ENCODE data around the gene EEF1B2. TPM values are rescaled to one million over a fixed set of nuclear protein-coding genes. Genes with fewer than 3 reads are reported as not detected.

Gene EEF1B2
- total RNA-seq = 411 TPM

GRCh38 chr2:206159346-206160124, at the start of gene EEF1B2, which contains the start of gene NDUFS1:
EEF1B2 (plus strand) TSS chr2:206159895; CDS start chr2:206159980, 85 bp downstream.
NDUFS1 (minus strand) TSS chr2:206159444; CDS start chr2:206153678, 5,766 bp downstream.

Small RNA genes lying within 50 kb of the gene (small RNA-seq; reads per million reads assigned to genes)
- gene RF00134 (ENCODE audit: low replicate concordance) (not detected), gene RF02271 (ENCODE audit: low replicate concordance) (not detected), gene SNORA41 (ENCODE audit: low replicate concordance) (not detected), gene SNORD51 (ENCODE audit: low replicate concordance) (0.16 reads per million)

Other genes with a start within 250 kb of the EEF1B2 start
- 19.8 TPM for gene INO80D, start 73.7 kb upstream of the EEF1B2 start, total RNA-seq
- gene NDUFS1, start 451 bp upstream of the EEF1B2 start, total RNA-seq = 75.2 TPM
- 16.9 TPM for gene ZDBF2, start 114.8 kb downstream of the EEF1B2 start, total RNA-seq

Measured in metanephros (tissue), 2 donors.